BLaER1 treated with 17β-estradiol and CSF1 and Interleukin-3, amounts not matched to agents 10 nM and 100 nM (cell line): Measurements from ENCODE around the gene ANAPC13.
A peak's percentile ranks its signal among the peaks of the same experiment; 100 is the strongest.

ENCODE experiments used
- H3K27ac ChIP-seq, 11 experiments: shearing (Covaris generic); formaldehyde crosslinking; 2 replicates each; pipeline ENCODE4 v1.8.1; 2022
- H3K27me3 ChIP-seq, 11 experiments: shearing (Covaris generic); formaldehyde crosslinking; 2 replicates each; pipeline ENCODE4 v1.8.1; 2022
- H3K36me3 ChIP-seq, 11 experiments: shearing (Covaris generic); formaldehyde crosslinking; 2 replicates each; pipeline ENCODE4 v1.8.1; 2022
- H3K4me1 ChIP-seq, 10 experiments: shearing (Covaris generic); formaldehyde crosslinking; 2 replicates each; pipeline ENCODE4 v1.8.1; 2022
- H3K4me2 ChIP-seq, 11 experiments: shearing (Covaris generic); formaldehyde crosslinking; 2 replicates each; pipeline ENCODE4 v1.8.1; 2022
- H3K4me3 ChIP-seq, 10 experiments: shearing (Covaris generic); formaldehyde crosslinking; 2 replicates each; pipeline ENCODE4 v1.8.1; 2022
- H3K9ac ChIP-seq, 11 experiments: shearing (Covaris generic); formaldehyde crosslinking; 2 replicates each; pipeline ENCODE4 v1.8.1; 2022
- H3K9me3 ChIP-seq, 11 experiments: shearing (Covaris generic); formaldehyde crosslinking; replicated peaks in 1 of 11; 2 replicates each; pipeline ENCODE4 v1.8.1; 2022
- H4K20me1 ChIP-seq, 11 experiments: shearing (Covaris generic); formaldehyde crosslinking; 2 replicates each; pipeline ENCODE4 v1.8.1; 2022
- Cebpa-rat ChIP-seq, 11 experiments: shearing (Covaris generic); IDR thresholded peaks; 2 replicates each; pipeline ENCODE4 v1.8.1; 2022

The ANAPC13 gene

GRCh38 chr3:134464064-134464688 is 21.6 kb downstream of the ANAPC13 start:
- no peaks in the 10 kb centered on the region for H3K9me3 ChIP-seq
- no peak overlapping the region for H3K4me3 ChIP-seq
- H3K9ac ChIP-seq, result no peak overlapping the region
- H3K4me1 ChIP-seq, result peaks cover 0 to 21% (median 6%) of the 10 kb centered on the region in 10 experiments; a peak in 8 of 20 replicates
- no peak for TF ChIP-seq Cebpa-rat (IDR thresholded peaks at IDR 0.05)
- no peaks in the 10 kb centered on the region for H3K27me3 ChIP-seq
- H4K20me1 ChIP-seq, result no peaks in the 10 kb centered on the region
- H3K4me2 ChIP-seq, result no peak overlapping the region
- no peaks in the 10 kb centered on the region for H3K36me3 ChIP-seq
- H3K27ac ChIP-seq, result no peak overlapping the region

DNA sequence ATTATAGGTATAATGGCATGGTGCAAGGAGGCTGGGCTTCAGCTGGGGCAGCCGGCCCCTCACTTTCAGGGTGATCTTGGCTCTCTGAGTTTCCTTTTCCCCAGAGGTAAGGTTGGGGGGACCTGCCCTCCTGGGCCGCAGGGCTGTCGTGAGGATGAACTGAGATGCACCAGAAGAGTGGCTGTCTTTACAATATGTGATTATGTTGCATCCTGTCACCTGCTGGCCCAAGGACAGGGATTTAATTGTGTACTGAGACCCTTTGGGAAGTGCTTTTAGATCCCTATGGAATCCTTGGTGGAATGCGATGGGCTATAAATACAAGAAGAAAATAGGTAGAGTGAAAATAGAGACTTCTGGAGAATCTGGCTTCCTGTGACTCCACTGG is 22.1 kb downstream of the ANAPC13 start:
- Histone ChIP-seq H3K4me3 (no peak overlapping the region), H3K27ac (no peak overlapping the region), H3K9ac (no peak overlapping the region)

DNA sequence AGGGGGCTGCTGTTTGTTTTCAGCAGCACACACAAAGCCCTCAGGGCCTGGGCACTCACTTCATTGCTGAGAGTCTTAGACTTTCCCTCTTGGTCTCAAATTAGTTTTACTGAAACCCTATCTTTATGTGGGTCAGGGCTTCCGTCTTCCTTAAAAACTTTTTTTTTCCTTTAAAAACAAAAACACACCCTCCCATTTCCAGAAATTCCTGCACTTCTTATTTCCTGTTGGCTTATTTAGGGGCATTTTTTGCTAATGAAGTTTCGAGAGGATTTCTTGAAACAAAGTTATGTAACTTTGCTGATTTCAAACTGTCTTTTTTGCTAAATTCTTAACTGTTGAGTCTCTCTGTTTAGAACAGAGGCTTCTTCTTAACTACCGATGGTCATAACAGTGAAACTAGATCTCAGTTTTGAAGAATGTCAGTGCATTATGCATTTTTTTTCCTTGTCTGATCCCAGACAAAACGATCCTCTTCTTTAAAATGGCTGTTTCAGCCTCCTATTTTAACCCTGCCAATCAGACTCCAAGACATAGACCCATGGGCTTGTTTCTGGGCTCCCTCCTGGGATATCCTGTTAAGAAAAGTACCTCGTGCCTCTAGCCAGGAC is 23.3 kb downstream of the ANAPC13 start:
- Histone ChIP-seq H3K27ac (no peak overlapping the region), H3K4me1 (peaks cover 0 to 4% (median 2%) of the 10 kb centered on the region in 10 experiments; a peak in 7 of 20 replicates), H3K4me2 (no peak overlapping the region), H4K20me1 (no peaks in the 10 kb centered on the region), H3K27me3 (no peaks in the 10 kb centered on the region), H3K9me3 (no peaks in the 10 kb centered on the region), H3K9ac (no peak overlapping the region), H3K36me3 (no peaks in the 10 kb centered on the region), H3K4me3 (no peak overlapping the region)
- no peak for TF ChIP-seq Cebpa-rat (IDR thresholded peaks at IDR 0.05)

More for the DNA sequence above, 22.1 kb downstream of the ANAPC13 start:
- Histone ChIP-seq H3K4me2 (no peak overlapping the region), H4K20me1 (no peaks in the 10 kb centered on the region), H3K36me3 (no peaks in the 10 kb centered on the region), H3K9me3 (no peaks in the 10 kb centered on the region), H3K4me1 (peaks cover 0 to 16% (median 6%) of the 10 kb centered on the region in 10 experiments; a peak in 8 of 20 replicates), H3K27me3 (no peaks in the 10 kb centered on the region)
- no peak for TF ChIP-seq Cebpa-rat (IDR thresholded peaks at IDR 0.05)

DNA sequence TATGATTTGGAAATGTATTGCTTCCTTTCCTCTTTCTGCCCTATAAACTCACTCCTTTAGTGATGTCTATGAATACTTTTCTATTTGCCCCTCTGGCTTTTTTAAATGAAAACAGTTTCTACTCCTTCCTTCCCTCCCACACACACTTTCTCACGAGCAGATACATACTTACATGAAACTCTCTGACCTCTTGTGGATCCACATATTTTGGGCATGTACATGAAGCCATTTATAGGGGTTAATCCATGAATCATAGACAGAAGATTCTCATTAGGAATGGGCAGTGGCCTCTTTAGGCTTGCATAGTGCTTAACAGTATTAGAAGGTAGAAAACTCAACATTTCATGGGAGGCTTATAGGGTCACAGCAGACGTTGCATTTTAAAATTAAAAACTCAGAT is 24.8 kb downstream of the ANAPC13 start:
- H3K9me3 ChIP-seq, result no peaks in the 10 kb centered on the region
- no peaks in the 10 kb centered on the region for H3K36me3 ChIP-seq
- H3K9ac ChIP-seq, result no peak overlapping the region
- TF ChIP-seq Cebpa-rat (IDR thresholded peaks at IDR 0.05), result no peak
- no peak overlapping the region for H3K27ac ChIP-seq
- no peaks in the 10 kb centered on the region for H3K27me3 ChIP-seq
- H3K4me3 ChIP-seq, result no peak overlapping the region
- no peaks in the 10 kb centered on the region for H4K20me1 ChIP-seq
- no peaks in the 10 kb centered on the region for H3K4me1 ChIP-seq
- H3K4me2 ChIP-seq, result no peak overlapping the region

- Histone ChIP-seq H3K9ac (no peak overlapping the region), H4K20me1 (no peaks in the 10 kb centered on the region), H3K4me3 (no peak overlapping the region), H3K4me1 (no peaks in the 10 kb centered on the region), H3K4me2 (no peak overlapping the region), H3K27me3 (no peaks in the 10 kb centered on the region), H3K36me3 (no peaks in the 10 kb centered on the region), H3K27ac (no peak overlapping the region), H3K9me3 (no peaks in the 10 kb centered on the region)
- no peak for TF ChIP-seq Cebpa-rat (IDR thresholded peaks at IDR 0.05)
Measured at GRCh38 chr3:134459562-134459961, 26.2 kb downstream of the ANAPC13 start.

DNA sequence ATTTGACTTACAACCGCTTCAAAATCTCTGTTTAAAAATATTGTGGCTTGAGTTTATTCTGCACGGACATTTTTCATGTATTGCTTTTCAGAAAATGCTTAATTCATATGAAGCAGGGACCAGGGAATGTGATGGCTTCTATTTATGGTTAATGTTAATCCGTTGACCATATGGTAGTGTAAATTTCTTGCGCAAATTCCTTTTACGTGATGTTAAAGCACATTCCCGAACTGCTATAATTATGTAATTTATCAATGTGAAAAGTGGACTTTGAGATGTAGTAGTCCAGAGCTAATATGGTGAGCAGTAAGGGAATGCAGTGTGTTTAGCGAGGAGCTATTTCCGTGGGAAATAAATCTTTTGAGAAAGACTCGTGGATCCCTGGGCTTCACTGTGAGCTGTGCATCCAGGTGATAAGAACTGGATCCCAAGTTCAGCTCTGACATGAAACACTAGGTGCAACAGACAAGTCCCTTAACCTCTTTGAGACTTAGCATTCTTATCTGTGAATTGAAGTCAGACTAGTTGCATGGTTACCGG is 27.3 kb downstream of the ANAPC13 start:
- H3K9me3 ChIP-seq, result no peaks in the 10 kb centered on the region
- no peak overlapping the region for H3K27ac ChIP-seq
- TF ChIP-seq Cebpa-rat (IDR thresholded peaks at IDR 0.05), result no peak
- H3K27me3 ChIP-seq, result no peaks in the 10 kb centered on the region
- no peak overlapping the region for H3K4me2 ChIP-seq
- H3K9ac ChIP-seq, result no peak overlapping the region
- H4K20me1 ChIP-seq, result no peaks in the 10 kb centered on the region
- no peak overlapping the region for H3K4me3 ChIP-seq
- no peaks in the 10 kb centered on the region for H3K4me1 ChIP-seq
- H3K36me3 ChIP-seq, result no peaks in the 10 kb centered on the region

GRCh38 chr3:134457376-134458074 is 28.3 kb downstream of the ANAPC13 start:
- no peak overlapping the region for H3K4me3 ChIP-seq
- no peaks in the 10 kb centered on the region for H4K20me1 ChIP-seq
- no peak overlapping the region for H3K4me2 ChIP-seq
- no peaks in the 10 kb centered on the region for H3K9me3 ChIP-seq
- no peaks in the 10 kb centered on the region for H3K36me3 ChIP-seq
- no peaks in the 10 kb centered on the region for H3K4me1 ChIP-seq
- H3K9ac ChIP-seq, result no peak overlapping the region
- no peak overlapping the region for H3K27ac ChIP-seq
- no peaks in the 10 kb centered on the region for H3K27me3 ChIP-seq
- no peak for TF ChIP-seq Cebpa-rat (IDR thresholded peaks at IDR 0.05)

DNA sequence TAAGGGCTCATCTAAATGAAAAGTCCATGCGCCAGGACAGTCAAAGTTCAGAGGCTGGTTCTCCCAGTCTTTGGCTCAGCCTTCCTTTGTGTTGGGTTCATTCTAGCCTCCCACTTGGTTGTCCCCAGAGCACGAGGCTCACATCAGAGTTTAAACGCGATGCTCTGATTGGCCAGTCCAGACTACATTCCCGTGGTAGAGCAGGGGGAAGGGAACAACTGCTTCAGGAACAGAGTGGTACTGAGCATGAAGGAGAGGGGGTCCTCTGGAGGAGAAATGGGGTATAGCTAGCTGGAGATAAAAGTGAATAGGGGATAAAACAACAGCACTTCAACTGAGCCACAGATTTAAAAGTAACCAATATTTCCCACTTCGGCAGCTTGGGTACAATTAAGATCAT is 32.2 kb downstream of the ANAPC13 start:
- no peaks in the 10 kb centered on the region for H3K27me3 ChIP-seq
- H4K20me1 ChIP-seq, result no peaks in the 10 kb centered on the region
- no peak overlapping the region for H3K27ac ChIP-seq
- H3K4me1 ChIP-seq, result peaks cover 0 to 21% (median 4%) of the 10 kb centered on the region in 10 experiments; a peak in 9 of 20 replicates
- no peak overlapping the region for H3K4me3 ChIP-seq
- H3K9ac ChIP-seq, result no peak overlapping the region
- no peak for TF ChIP-seq Cebpa-rat (IDR thresholded peaks at IDR 0.05)
- no peaks in the 10 kb centered on the region for H3K9me3 ChIP-seq
- H3K36me3 ChIP-seq, result no peaks in the 10 kb centered on the region
- no peak overlapping the region for H3K4me2 ChIP-seq

DNA sequence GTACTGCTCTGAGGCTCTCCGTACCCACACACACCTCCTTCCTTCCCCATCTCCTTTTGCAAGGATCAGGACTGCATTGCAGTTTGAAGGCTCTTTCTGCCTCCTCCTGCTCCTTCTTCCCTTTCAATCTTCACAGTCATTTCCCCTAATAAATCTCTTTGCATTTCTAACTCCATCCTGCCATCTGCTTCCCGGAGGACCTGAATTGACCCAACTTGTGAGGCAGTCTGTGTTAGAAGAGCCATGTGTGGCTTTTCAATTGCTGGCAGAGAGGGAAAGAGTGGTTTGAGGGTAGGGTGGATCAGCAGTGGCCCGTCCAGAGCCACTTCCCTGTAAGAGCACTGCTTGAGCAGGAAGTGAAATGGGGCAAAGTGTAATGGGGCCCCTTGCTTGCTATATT is 35.8 kb downstream of the ANAPC13 start:
- Histone ChIP-seq H3K27me3 (no peaks in the 10 kb centered on the region), H3K9ac (no peak overlapping the region), H3K4me1 (peaks cover 19 to 48% (median 28%) of the 10 kb centered on the region in 10 experiments), H3K9me3 (peaks cover 8 to 12% (median 9%) of the 10 kb centered on the region in 11 experiments), H3K4me2 (peak overlapping the region in 9 of 11 experiments; percentile 3 to 63 (median 24); a peak in 9 of 22 replicates), H3K27ac (no peak overlapping the region), H3K4me3 (no peak overlapping the region), H3K36me3 (no peaks in the 10 kb centered on the region), H4K20me1 (0 out of 22 replicates have a peak, but pooled peaks cover 0 to 3% (median 0%) of the 10 kb centered on the region in 11 experiments)
- no peak for TF ChIP-seq Cebpa-rat (IDR thresholded peaks at IDR 0.05)
